Hypothalamus (tissue), 51 donors: ENCODE measurements around the gene RPRD2.
"Not testable (repeated sequence)": the region's sequence is repeated elsewhere in the genome, so short reads cannot be mapped to it uniquely, and the experiment has no call there.

ENCODE experiments used
- DNase-seq, 51 donors: peaks; one replicate each; lab custom pipeline; 2025; lab: John Stamatoyannopoulos, UW

RPRD2 gene

DNA sequence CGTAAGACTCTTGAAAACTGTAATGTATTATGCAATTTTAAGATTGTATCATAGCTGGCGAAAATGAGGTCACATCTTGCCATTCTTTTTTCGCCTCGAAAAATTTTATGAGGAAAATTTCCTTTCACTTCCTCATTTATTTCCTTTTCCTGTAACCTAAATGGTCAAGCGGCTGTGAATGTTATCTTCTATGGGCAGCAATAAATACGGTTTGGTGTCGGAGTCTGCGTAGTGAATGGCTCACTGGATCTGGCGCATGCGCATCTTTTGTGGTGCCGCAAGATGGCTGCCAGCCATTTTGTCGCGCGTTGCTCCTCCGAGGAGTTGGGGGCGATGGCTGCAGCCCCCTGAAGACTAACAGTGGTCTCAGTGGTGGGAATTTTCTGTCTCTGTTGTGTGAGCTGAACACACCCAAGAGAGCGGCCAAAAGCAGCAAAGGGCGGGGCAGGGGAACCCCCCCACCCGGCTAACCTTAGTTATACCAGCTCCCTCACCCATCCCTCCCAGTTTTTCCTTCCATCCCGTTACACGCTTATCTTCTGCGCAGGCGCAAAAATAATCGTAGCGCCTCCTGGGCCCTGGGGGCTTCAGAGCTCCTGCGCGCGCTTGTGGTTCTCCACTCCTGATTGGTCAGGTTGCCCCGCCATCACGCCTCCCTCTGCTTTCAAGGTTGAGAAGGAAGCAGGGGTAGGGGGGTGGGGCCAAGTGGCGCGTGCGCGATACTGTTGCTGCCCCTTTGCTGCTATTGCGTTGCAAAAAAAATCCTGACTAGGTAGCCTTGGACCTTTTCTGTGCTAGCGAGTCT is at the start of gene RPRD2:
RPRD2 (plus strand) TSS at position 722 of the 805 bp plus-strand sequence. CDS start 568 bp downstream, outside the sequence.
- peak; percentile 82 to 100 (median 98) for DNase-seq

DNA sequence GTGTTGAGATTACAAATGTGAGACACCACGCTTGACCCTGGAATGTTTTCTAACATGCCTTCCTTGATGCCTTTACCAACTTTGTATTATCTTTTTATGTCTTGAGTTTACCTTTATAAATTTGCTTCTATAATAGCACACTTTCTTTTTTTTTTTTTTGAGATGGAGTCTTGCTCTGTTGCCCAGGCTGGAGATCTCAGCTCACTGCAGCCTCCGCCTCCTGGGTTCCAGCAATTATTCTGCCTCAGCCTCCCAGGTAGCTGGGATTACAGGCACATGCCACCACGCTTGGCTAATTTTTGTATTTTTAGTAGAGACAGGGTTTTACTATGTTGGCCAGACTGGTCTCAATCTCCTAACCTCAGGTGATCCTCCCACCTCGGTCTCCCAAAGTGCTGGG is 49.3 kb upstream of the RPRD2 start:
- not testable (repeated sequence) for DNase-seq

DNA sequence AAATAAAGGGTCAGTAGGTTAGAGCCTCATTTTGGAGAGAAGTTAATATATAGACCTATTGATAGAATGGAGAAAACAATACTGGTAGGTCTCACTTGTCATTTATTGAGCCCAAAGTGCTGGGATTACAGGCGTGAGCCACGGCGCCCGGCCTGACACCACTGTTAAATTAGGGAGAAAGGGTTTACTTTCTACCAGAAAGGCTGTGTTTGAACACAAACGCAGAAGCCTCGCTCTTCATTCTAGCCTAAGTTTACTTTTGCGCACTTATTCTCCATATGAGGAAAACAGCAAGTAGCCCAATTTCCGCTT is 43.3 kb upstream of the RPRD2 start:
- peak in 1 of 51 donors; percentile 0 for DNase-seq

DNA sequence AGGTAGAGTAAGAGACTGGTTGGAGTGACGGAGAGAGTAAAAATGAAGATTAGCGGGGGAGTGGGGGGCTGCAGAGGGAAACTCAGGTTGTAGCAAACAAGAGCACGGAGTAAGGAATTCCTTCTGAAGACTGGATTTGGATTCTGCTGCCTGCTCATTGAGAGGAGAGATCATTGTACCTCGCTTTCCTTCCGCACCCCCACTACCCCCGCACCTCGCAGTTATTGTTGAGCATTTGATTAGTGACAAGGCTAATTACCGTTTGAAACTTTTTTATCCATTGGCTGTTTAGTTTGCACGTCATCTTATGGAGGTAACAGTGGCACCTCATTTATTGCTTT is 42.2 kb upstream of the RPRD2 start:
- no peak for DNase-seq

DNA sequence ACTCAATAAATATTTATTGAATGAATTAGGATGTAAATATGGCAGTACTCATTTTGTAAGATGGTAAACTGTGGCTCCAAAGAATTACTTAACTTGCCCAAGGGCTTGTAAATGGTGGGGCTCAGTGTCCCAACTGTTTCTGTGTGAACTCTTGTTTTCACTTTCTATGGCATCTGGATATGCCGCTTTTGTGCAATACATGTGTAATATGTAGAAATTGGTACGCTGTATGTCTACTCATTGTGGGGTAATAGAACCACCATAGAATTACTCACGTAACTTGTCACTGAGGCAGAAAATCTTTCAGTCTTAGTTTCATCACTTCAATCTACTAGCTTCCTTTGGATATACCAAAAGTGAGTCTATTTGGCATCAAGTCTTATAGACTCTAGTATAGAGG is 41.6 kb upstream of the RPRD2 start:
- DNase-seq, result no peak

DNA sequence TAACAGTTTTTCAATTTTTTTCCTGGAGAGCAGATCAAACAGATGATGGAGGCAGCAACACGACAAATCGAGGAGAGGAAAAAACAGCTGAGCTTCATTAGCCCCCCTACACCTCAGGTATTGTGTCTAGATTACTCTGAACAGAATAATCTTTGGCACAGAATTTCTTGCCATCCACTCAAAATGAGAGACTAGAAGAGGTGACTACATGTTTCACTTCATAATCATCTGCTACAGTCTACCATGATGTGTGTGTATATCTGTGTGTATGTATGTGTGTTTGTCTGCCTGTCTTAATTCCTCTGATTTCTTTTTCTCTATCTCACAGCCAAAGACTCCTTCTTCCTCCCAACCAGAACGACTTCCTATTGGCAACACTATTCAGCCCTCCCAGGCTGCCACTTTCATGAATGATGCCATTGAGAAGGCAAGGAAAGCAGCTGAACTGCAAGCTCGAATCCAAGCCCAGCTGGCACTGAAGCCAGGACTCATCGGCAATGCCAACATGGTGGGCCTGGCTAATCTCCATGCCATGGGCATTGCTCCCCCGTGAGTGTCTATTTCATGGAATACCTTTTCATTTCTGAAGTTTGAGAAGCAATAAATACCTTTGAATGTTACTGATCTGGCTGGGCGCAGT is 31.2 kb upstream of the RPRD2 start:
- peak in 20 of 51 donors; percentile 0 to 50 (median 16) for DNase-seq

DNA sequence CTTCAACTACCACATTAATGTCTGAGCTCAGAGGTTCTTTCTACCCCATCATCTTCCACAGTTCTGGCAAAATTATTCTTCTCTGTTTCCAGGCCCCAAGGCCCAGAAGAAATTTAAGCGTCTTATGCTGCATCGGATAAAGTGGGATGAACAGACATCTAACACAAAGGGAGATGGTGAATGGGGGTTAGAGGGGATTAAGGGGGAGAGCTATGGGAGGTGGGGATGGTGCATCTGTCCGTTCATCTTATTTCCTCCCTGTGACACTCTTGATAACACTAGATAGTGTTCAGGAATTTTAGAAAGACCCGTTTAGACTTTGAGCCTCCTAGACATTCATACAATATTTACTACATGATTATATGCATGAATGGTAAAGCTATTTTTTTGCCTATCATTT is 17.6 kb upstream of the RPRD2 start:
- DNase-seq, result no peak

DNA sequence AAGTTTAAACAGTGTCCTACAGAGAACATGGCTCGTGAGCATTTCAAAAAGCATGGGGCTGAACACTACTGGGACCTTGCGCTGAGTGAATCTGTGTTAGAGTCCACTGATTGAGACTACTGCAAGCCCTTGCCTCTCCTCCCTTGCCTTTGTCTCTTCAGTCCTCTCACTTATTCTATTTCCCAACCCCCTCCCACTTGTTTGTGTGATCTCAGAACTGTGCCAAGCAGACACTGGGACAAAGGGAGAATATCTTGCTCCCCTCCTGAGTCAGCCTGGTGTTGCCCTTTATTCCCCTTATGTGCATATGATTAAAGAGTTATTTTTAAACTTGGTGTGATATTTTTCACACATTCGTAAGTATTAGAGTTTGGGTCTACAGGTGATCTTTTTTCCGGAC is 11.1 kb upstream of the RPRD2 start:
- DNase-seq, result no peak

DNA sequence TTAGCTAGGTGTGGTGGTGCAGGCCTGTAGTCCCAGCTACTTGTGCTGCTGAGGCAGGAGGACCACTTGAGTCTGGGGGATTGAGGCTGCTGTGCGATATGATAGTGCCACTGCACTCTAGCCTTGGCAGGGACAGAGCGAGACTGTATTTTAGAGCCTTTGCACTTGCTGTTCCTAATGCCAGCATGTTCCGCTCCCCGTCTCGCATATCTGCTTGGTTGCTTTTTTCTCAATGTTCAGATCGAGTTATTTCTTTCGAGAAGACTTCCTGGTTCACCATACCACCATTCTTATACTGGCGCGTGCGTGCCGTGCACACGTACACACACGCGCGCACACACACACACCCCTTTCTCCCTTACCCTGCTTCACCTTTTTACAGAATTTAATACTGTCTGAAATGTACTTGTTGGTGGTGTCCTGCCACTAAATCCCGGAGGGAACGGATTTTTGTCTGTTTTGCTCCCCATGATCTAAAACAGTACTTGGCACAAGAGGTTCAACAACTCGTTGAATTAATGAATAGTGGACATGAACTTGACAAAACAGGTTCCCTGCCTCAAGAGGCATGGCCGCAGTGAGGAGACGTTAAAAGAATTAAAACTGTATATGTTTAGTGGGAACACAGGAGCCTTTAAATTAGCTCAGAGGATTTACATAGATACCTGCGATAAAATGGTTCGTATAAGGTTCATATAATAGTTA is 1.1 kb upstream of the RPRD2 start:
- DNase-seq, result peak in 6 of 51 donors; percentile 3 to 73 (median 14)

DNA sequence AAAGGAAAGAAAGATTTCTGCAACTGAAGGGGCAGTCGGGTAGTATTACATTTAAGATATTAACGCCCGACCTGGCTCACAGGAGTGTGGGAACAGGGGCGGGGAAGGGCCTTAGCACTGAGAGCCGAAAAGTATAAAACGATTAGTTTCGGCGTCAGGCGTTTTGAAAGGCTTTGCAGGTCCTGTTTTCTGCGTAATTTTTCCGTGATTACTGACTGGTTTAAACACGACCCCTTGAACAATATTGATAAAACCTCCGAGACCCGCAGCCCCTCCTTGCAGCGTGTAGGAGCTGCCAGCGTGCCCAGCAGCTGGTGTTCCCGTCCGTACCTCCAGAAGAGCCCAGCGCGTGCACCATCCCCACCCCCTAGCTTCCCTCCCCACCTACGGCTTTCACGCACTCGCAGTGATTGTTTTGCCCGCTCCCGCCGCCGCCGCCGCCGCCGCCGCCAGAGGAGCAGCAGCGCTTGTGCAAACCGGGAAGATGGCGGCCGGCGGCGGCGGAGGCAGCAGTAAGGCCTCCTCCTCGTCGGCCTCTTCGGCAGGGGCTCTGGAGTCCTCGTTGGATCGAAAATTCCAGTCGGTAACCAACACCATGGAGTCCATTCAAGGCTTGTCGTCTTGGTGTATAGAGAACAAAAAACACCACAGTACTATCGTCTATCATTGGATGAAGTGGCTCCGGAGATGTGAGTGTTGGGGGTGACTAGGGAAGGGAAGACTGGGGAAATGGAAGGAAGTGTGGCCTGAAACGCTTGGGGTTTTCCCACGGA is 470 bp downstream of the RPRD2 start:
- DNase-seq, result peak; percentile 26 to 91 (median 62)

DNA sequence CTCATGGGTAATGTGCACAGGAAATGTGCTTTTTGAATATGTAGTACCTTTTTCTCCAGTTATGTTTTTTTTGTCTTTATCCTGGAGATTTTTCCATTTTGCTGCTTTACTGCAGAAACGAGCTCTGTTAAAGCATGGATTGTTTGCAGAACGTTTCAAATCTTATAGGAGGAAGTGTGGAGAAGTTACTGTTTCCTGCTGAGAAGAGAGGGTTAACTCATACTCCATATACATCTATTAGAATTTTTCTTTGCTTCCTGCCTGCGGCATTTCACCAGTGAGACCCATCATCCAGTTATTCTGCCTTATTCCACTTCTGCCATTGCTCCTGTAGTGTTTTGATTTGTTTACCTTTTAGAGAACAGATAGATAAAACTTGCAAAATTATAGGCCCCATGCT is 2.0 kb downstream of the RPRD2 start:
- DNase-seq, result peak in 2 of 51 donors; percentile 4 to 12

DNA sequence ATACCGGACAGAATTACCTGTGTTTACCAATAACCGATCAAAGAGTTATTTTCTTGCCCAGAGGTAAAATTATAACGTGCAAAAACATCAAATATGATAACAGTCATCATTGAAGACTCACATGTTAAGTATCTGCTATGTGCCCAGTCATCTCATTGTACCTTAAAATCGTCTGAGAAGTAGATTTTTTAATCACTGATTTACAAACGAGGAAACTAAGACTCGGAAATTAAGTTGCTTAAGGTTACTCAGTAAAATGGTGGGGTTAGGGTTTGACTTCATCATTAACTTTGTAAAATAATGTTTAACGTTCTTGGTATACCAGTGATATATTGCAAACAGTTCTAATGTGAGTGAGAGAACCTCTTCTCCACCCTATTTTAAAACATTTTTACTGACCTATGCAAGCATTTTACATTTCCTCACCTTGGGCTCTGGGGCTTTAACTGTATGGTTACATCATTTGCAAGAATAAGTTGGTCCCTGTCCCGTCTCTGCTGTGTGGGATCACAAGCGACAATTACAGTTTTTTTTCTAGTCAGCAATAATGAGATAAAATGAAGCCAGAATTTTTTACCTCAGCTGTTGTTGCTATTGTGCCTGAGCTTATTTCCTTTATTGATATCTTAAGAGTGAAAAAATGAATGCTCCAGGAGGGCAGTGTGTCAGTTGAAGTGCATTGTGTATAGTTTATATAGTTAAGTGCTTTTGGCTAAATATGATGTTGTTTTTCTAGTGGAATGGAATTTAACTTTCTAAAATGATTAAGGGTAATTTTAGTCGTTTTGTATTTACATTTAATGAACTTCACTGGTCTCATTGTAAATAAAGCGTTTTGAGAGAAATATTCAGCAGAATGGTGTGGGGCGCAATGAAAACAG is 2.7 kb downstream of the RPRD2 start:
- peak in 1 of 51 donors; percentile 9 for DNase-seq

DNA sequence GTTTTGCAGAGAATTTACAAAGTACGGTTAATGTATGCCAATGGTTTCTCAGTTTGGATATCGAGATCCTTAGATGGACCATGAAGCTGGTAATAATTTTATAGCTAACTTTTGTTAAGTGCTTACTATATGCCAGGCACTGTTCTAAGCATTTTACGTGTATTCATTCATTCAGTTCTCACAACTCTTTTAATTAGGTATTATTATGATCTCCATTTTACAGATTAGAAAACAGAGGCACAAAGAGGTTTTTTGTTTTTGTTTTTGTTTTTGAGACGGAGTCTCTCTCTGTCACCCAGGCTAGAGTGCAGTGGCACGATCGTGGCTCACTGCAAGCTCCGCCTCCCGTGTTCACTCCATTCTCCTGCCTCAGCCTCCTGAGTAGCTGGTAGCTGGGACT is 7.2 kb downstream of the RPRD2 start:
- no peak for DNase-seq

DNA sequence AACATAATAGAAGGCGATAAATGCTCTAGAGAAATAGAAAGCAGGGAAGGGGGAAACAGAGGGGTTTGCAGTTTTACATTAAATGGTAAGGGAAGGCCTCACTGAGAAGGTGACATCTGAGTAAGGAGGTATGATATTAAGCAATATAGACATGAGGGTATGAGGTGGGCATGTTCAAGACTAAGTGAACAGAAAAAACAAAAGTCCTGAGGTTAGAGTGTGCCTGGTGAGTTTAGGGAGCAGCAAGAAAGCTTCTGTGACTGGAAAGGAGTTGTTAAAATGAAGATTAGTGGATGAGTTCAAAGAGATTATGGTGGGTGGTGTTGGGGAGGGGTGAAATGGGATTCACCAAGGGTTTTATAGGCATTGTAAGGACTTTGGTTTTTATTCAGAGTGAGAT is 8.6 kb downstream of the RPRD2 start:
- DNase-seq, result no peak

DNA sequence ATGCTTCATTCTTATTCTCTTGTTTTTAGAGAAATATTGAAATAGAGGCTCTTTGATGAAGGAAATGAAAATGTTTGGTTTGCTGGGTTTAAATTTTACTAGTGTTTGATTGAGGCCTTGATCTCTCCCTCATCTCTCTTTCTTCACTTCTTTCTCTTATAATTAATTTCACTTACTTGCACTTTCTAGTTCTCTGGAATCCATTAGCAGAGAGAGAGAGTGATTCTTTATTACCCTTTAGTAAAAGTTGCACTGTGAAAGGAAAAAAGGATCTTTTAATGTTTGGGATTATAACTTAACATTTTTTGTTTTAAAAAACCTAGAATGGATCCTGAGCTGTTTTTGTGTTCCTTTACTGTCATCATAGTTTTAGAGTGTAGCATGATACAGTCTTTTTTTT is 12.2 kb downstream of the RPRD2 start:
- no peak for DNase-seq

DNA sequence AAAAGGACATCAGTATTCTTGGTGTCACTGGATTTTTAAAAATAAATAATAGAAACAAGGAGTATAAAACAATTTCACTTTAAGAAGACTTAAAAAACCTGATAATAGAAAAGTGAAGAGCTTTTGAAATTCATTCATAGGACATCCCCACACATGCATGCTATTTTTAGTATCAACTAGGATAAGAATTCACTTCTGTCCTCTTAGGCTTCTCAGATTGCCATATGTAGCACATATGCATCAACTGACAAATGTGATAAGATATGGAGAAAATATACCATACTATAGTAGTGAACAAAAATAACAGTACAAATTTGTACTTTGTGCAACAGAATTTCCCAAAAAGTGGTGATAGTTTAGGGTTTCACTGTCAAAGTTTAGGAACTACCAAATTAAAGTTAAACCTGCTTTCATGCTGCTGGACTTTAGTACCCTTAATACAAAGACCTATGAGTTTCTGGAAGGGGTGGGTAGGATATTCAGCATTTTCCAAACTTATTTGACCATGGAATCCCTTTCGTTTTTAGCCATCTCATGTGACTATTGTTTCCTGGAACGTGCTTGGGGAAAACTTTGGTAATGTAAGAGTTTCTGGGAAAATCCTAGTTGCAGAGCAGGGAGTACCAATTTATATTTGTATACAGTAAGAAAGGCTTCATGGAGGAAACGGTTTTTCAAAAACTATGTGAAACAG is 19.8 kb downstream of the RPRD2 start:
- no peak for DNase-seq

DNA sequence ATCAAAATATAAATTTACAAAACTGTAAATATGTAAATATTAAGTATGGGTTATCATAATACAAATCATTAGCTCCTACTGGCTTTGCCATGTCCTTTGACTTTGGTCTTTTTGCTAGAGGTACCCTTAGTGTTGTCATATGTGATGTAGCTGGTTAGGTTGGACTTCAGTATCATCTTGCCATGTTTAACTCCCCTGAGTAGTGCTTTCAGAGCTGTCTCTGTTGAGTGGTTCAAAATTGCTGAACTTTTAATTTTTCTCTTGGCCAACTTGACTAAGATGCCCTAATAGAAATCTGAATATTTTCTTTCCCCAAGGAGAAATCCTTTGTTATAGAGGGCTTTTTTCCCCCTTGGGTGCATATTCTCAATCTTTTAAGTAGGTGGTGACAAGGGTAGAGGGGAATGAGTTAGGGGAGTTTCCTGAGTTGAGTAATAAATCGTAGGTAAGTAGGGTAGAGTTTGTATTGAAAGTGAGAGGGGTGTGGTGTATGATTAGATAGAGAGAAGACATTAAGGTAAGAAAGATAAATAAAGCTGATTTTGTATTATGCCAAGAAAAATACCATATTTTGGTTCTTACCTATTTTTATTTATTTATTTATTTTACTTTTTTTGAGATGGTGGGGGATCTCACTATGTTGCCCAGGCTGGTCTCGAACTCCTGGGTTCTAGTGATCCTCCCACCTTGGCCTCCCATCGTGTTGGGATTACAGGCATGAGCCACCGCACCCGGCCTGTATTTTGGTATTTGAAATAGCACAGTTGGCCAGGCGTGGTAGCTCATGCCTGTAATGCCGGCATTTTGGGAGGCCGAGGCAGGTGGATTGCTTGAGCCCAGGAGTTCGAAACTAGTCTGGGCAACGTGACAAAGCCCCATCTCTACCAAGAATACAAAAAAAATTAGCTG is 21.8 kb downstream of the RPRD2 start:
- no peak for DNase-seq

DNA sequence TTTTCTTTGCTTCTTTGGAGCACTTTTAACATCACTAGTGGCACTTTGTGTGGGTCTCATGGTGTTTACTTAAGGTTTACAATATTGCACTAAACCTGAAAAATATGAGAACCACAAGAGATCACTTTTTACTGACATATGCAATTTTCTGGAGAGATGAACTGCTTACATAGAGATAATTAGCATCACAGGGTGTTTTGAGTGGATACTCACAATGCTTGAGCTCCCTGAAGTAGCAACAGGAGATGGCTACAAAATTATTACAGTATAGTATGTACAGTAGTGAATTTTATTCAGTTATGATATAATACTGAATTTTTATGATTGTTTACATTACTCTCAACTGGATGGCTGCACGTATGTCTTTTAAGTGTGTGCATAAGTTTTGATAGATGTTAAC is 22.6 kb downstream of the RPRD2 start:
- DNase-seq, result no peak
